ENCODE results near the gene SEPTIN7. TPM values are rescaled to one million over a fixed set of nuclear protein-coding genes. Genes with fewer than 3 reads are reported as not detected.

SEPTIN7 gene
- total and polyA plus RNA-seq, 2 of the 13 experiments (the other 11 are each of a cell fraction or from before 2014, with no cell fraction given) = 103 to 129 TPM

DNA sequence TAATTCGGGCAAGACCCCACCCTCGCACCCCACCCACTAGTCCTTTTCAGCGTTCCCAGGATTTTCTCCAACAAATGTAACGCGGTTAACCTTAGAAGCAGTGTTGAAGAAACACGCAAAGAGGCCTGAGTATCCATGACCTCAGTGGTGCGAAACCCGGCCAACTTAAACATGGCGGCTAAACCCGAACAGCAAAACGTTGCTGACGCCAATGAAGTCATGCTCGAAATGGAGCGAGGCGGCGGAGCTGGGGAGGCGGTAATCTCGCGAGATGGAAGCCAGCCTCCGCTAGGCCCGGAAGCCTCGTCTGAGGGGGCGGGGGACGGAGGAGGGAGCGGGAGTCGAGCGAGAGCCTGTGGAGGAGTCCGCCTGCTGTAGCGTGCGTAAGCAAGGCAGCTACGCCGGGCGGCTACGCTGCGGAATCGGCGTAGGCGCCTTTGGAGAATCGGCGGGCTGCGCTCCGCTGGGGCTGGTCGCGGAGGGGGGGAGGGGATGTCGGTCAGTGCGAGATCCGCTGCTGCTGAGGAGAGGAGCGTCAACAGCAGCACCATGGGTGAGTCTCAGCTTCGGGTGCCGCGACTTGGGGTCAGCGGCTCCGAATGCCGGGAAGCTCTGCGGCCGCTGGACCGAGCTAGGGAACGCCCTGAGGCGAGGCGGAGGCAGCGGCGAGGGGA is at the start of gene SEPTIN7 (continued):
- TF ChIP-seq, protein P1, sequence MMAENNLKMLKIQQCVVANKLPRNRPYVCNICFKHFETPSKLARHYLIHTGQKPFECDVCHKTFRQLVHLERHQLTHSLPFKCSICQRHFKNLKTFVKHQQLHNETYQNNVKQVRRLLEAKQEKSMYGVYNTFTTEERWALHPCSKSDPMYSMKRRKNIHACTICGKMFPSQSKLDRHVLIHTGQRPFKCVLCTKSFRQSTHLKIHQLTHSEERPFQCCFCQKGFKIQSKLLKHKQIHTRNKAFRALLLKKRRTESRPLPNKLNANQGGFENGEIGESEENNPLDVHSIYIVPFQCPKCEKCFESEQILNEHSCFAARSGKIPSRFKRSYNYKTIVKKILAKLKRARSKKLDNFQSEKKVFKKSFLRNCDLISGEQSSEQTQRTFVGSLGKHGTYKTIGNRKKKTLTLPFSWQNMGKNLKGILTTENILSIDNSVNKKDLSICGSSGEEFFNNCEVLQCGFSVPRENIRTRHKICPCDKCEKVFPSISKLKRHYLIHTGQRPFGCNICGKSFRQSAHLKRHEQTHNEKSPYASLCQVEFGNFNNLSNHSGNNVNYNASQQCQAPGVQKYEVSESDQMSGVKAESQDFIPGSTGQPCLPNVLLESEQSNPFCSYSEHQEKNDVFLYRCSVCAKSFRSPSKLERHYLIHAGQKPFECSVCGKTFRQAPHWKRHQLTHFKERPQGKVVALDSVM (CRISPR knock-in tag; IDR thresholded peaks at IDR 0.05) = peak; percentile 88
- 0 out of 2 replicates have a peak, but pooled peaks have one; percentile 23 for TF ChIP-seq ZNF451 (CRISPR knock-in tag; IDR thresholded peaks at IDR 0.05)
- TF ChIP-seq IKZF4 (CRISPR knock-in tag; IDR thresholded peaks at IDR 0.05; ENCODE audit: borderline replicate concordance, low read depth, not compliant biosample characterization) = peak; percentile 0
- no peak for TF ChIP-seq ZNF549 (CRISPR knock-in tag; IDR thresholded peaks at IDR 0.05)
- TF ChIP-seq, protein P2, sequence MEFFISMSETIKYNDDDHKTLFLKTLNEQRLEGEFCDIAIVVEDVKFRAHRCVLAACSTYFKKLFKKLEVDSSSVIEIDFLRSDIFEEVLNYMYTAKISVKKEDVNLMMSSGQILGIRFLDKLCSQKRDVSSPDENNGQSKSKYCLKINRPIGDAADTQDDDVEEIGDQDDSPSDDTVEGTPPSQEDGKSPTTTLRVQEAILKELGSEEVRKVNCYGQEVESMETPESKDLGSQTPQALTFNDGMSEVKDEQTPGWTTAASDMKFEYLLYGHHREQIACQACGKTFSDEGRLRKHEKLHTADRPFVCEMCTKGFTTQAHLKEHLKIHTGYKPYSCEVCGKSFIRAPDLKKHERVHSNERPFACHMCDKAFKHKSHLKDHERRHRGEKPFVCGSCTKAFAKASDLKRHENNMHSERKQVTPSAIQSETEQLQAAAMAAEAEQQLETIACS (CRISPR knock-in tag; IDR thresholded peaks at IDR 0.05) = no peak
- no peak for TF ChIP-seq RFX5 (IDR thresholded peaks at IDR 0.05; ENCODE audit: low read depth, low read length)
- TF ChIP-seq, protein P3, sequence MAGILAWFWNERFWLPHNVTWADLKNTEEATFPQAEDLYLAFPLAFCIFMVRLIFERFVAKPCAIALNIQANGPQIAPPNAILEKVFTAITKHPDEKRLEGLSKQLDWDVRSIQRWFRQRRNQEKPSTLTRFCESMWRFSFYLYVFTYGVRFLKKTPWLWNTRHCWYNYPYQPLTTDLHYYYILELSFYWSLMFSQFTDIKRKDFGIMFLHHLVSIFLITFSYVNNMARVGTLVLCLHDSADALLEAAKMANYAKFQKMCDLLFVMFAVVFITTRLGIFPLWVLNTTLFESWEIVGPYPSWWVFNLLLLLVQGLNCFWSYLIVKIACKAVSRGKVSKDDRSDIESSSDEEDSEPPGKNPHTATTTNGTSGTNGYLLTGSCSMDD (CRISPR knock-in tag; IDR thresholded peaks at IDR 0.05) = no peak
- TF ChIP-seq ZNF563 (CRISPR knock-in tag; IDR thresholded peaks at IDR 0.05) = 0 out of 2 replicates have a peak, but pooled peaks have one; percentile 21
- TF ChIP-seq, protein P4, sequence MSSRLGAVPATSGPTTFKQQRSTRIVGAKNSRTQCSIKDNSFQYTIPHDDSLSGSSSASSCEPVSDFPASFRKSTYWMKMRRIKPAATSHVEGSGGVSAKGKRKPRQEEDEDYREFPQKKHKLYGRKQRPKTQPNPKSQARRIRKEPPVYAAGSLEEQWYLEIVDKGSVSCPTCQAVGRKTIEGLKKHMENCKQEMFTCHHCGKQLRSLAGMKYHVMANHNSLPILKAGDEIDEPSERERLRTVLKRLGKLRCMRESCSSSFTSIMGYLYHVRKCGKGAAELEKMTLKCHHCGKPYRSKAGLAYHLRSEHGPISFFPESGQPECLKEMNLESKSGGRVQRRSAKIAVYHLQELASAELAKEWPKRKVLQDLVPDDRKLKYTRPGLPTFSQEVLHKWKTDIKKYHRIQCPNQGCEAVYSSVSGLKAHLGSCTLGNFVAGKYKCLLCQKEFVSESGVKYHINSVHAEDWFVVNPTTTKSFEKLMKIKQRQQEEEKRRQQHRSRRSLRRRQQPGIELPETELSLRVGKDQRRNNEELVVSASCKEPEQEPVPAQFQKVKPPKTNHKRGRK (CRISPR knock-in tag; IDR thresholded peaks at IDR 0.05) = no peak
- 0 out of 2 replicates have a peak, but pooled peaks have one; percentile 59 for TF ChIP-seq SMAD1 (CRISPR knock-in tag; IDR thresholded peaks at IDR 0.05; ENCODE audit: borderline replicate concordance, low read depth)
- TF ChIP-seq AGO1 (IDR thresholded peaks at IDR 0.05; ENCODE audit: low read depth, low read length, poor library complexity, severe bottlenecking) = peak; percentile 100
- TF ChIP-seq, protein P5, sequence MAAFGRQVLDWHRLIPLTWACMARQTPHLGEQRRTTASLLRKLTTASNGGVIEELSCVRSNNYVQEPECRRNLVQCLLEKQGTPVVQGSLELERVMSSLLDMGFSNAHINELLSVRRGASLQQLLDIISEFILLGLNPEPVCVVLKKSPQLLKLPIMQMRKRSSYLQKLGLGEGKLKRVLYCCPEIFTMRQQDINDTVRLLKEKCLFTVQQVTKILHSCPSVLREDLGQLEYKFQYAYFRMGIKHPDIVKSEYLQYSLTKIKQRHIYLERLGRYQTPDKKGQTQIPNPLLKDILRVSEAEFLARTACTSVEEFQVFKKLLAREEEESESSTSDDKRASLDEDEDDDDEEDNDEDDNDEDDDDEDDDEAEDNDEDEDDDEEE (CRISPR knock-in tag; IDR thresholded peaks at IDR 0.05) = no peak
- TF ChIP-seq PHF20 (CRISPR knock-in tag; IDR thresholded peaks at IDR 0.05) = peak; percentile 58; the same call in 1 of the 2 replicates
- TF ChIP-seq ZFP36L2 (CRISPR knock-in tag; IDR thresholded peaks at IDR 0.05) = 0 out of 2 replicates have a peak, but pooled peaks have one; percentile 37
- TF ChIP-seq, protein P6, sequence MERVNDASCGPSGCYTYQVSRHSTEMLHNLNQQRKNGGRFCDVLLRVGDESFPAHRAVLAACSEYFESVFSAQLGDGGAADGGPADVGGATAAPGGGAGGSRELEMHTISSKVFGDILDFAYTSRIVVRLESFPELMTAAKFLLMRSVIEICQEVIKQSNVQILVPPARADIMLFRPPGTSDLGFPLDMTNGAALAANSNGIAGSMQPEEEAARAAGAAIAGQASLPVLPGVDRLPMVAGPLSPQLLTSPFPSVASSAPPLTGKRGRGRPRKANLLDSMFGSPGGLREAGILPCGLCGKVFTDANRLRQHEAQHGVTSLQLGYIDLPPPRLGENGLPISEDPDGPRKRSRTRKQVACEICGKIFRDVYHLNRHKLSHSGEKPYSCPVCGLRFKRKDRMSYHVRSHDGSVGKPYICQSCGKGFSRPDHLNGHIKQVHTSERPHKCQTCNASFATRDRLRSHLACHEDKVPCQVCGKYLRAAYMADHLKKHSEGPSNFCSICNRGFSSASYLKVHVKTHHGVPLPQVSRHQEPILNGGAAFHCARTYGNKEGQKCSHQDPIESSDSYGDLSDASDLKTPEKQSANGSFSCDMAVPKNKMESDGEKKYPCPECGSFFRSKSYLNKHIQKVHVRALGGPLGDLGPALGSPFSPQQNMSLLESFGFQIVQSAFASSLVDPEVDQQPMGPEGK (CRISPR knock-in tag; IDR thresholded peaks at IDR 0.05) = peak; percentile 17; the same call in 1 of the 2 replicates
- peak; percentile 51; the same call in 1 of the 2 replicates for TF ChIP-seq TOPORS (CRISPR knock-in tag; IDR thresholded peaks at IDR 0.05)
- no peak for TF ChIP-seq ZNF3 (CRISPR knock-in tag; IDR thresholded peaks at IDR 0.05)
- TF ChIP-seq, protein P7, sequence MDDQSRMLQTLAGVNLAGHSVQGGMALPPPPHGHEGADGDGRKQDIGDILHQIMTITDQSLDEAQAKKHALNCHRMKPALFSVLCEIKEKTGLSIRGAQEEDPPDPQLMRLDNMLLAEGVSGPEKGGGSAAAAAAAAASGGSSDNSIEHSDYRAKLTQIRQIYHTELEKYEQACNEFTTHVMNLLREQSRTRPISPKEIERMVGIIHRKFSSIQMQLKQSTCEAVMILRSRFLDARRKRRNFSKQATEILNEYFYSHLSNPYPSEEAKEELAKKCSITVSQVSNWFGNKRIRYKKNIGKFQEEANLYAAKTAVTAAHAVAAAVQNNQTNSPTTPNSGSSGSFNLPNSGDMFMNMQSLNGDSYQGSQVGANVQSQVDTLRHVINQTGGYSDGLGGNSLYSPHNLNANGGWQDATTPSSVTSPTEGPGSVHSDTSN (CRISPR knock-in tag; IDR thresholded peaks at IDR 0.05; ENCODE audit: borderline replicate concordance) = no peak

All from HepG2 (cell line).